SK-N-SH treated with all-trans-retinoic acid at 6 μM for 48 hours (cell line): ENCODE results near the gene TUT4.

Experiments
- ATAC-seq: fragments of 200-7000 bp; cut with Tn5 transposase; 3 replicates; pipeline ENCODE4 v1.9.1; 2020; ENCODE audit warnings: mild to moderate bottlenecking, moderate library complexity
- ARNTL ChIP-seq: fragments of 450-650 bp; formaldehyde crosslinking; IDR thresholded peaks from 2 replicates; pipeline ENCODE4 v1.5.0; 2020; ENCODE audit warnings: low read depth, mild to moderate bottlenecking, moderate library complexity, borderline replicate concordance
- BACH2 ChIP-seq: fragments of 250-450 bp; sonication (Bioruptor Pico); IDR thresholded peaks from 2 replicates; pipeline ENCODE4 v1.9.0; 2021; ENCODE audit warnings: mild to moderate bottlenecking, borderline replicate concordance
- CSDC2 ChIP-seq: fragments of 250-450 bp; sonication (Bioruptor Pico); IDR thresholded peaks from 2 replicates; pipeline ENCODE4 v1.5.0; 2020; ENCODE audit warnings: mild to moderate bottlenecking, moderate library complexity
- ESRRG ChIP-seq: fragments of 250-450 bp; sonication (Bioruptor Pico); IDR thresholded peaks from 2 replicates; pipeline ENCODE4 v1.6.1; 2021; ENCODE audit warnings: mild to moderate bottlenecking
- GLIS3 ChIP-seq: fragments of 250-450 bp; sonication (Bioruptor Pico); IDR thresholded peaks from 2 replicates; pipeline ENCODE4 v1.5.0; 2020; ENCODE audit warnings: mild to moderate bottlenecking, moderate library complexity
- ISL1 ChIP-seq: fragments of 250-450 bp; sonication (Bioruptor Pico); IDR thresholded peaks from 2 replicates; pipeline ENCODE4 v2.1.2; 2022; ENCODE audit warnings: mild to moderate bottlenecking, moderate library complexity
- OSR1 ChIP-seq: fragments of 250-450 bp; sonication (Bioruptor Pico); IDR thresholded peaks from 2 replicates; pipeline ENCODE4 v1.8.0; 2022; ENCODE audit warnings: moderate library complexity, mild to moderate bottlenecking, inconsistent platforms
- PPARA ChIP-seq: fragments of 250-450 bp; sonication (Bioruptor Pico); IDR thresholded peaks from 2 replicates; pipeline ENCODE4 v1.5.0; 2020; ENCODE audit warnings: mild to moderate bottlenecking, borderline replicate concordance
- RARB ChIP-seq: fragments of 250-450 bp; sonication (Bioruptor Pico); IDR thresholded peaks from 2 replicates; pipeline ENCODE4 v1.8.0; 2021; ENCODE audit warnings: mild to moderate bottlenecking, moderate library complexity
- SNAI2 ChIP-seq: fragments of 250-450 bp; sonication (Bioruptor Pico); IDR thresholded peaks from 2 replicates; pipeline ENCODE4 v1.5.0; 2020; ENCODE audit warnings: mild to moderate bottlenecking, moderate library complexity
- TCF4 ChIP-seq: fragments of 250-450 bp; sonication (Bioruptor Pico); IDR thresholded peaks from 2 replicates; pipeline ENCODE4 v1.8.0; 2021; ENCODE audit warnings: mild to moderate bottlenecking, moderate library complexity, borderline replicate concordance
- TOX ChIP-seq: fragments of 250-450 bp; sonication (Bioruptor Pico); IDR thresholded peaks from 2 replicates; pipeline ENCODE4 v1.8.0; 2021; ENCODE audit warnings: mild to moderate bottlenecking, moderate library complexity, borderline replicate concordance
- ZC3H10 ChIP-seq: fragments of 250-450 bp; sonication (Bioruptor Pico); IDR thresholded peaks from 2 replicates; pipeline ENCODE4 v1.5.1; 2021; ENCODE audit warnings: mild to moderate bottlenecking, moderate library complexity
- ZFP3 ChIP-seq: fragments of 250-450 bp; sonication (Bioruptor Pico); IDR thresholded peaks from 2 replicates; pipeline ENCODE4 v1.5.0; 2020; ENCODE audit warnings: mild to moderate bottlenecking, moderate library complexity
- ZNF565 ChIP-seq: fragments of 450-650 bp; formaldehyde crosslinking; conservative IDR thresholded peaks from 2 replicates; pipeline ENCODE4 v1.5.0; 2020; ENCODE audit warnings: low read depth, mild to moderate bottlenecking, moderate library complexity
- ZNF70 ChIP-seq: fragments of 450-650 bp; formaldehyde crosslinking; IDR thresholded peaks from 2 replicates; pipeline ENCODE4 v1.5.0; 2020; ENCODE audit warnings: mild to moderate bottlenecking, moderate library complexity
- ZNF8 ChIP-seq: fragments of 450-650 bp; formaldehyde crosslinking; IDR thresholded peaks from 2 replicates; pipeline ENCODE4 v1.5.0; 2020; ENCODE audit warnings: mild to moderate bottlenecking, moderate library complexity
- TF ChIP-seq, protein P1 (sequence below): fragments of 250-450 bp; sonication (Bioruptor Pico); IDR thresholded peaks from 2 replicates; pipeline ENCODE4 v1.5.1; 2020; ENCODE audit warnings: low read depth, mild to moderate bottlenecking, moderate library complexity
- TF ChIP-seq, protein P2 (sequence below): fragments of 250-450 bp; sonication (Bioruptor Pico); IDR thresholded peaks from 2 replicates; pipeline ENCODE4 v1.8.0; 2020; ENCODE audit warnings: mild to moderate bottlenecking, moderate library complexity, borderline replicate concordance
- TF ChIP-seq, protein P3 (sequence below): fragments of 250-450 bp; sonication (Bioruptor Pico); IDR thresholded peaks from 2 replicates; pipeline ENCODE4 v1.5.1; 2021; ENCODE audit warnings: mild to moderate bottlenecking, moderate library complexity
- TF ChIP-seq, protein P4 (sequence below): fragments of 250-450 bp; sonication (Bioruptor Pico); IDR thresholded peaks from 2 replicates; pipeline ENCODE4 v1.8.0; 2021; ENCODE audit warnings: low read depth, mild to moderate bottlenecking, moderate library complexity, borderline replicate concordance

Gene TUT4

DNA sequence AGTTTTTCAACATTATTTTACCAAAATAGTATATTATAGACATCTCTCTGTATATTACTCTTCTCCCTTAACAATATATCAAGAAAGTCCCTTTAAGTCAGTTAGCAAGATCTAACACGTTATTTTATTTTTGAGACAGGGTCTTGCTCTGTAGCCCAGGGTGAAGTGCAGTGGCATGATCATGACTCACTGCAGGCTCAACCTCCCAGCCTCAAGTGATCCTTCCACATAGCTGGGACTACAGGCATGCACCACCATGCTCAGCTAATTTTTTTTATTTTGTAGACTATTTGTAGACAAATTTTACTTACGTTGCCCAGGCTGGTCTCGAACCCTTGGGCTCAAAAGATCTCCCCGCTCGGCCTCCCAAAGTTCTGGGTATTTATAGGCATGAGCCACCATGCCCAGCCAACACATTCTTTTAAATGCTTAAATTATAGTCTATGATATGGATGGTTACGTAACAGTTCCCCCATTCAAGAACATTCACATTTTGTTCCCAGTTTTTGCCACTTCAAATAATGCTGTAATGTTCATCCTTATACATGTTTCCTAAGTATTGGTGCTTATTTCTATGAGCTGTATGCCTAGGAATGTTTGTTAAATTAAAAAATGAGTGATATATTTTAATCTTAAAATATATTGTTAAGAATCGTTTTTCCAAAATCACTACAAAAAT is 70.4 kb downstream of the TUT4 start:
- no peak for TF ChIP-seq ISL1
- no peak for TF ChIP-seq GLIS3 (CRISPR knock-in tag)
- no peak for TF ChIP-seq TOX (CRISPR knock-in tag)
- no peak for TF ChIP-seq ZNF565
- TF ChIP-seq ARNTL: no peak
- TF ChIP-seq TCF4 (CRISPR knock-in tag): no peak
- TF ChIP-seq, protein P1, sequence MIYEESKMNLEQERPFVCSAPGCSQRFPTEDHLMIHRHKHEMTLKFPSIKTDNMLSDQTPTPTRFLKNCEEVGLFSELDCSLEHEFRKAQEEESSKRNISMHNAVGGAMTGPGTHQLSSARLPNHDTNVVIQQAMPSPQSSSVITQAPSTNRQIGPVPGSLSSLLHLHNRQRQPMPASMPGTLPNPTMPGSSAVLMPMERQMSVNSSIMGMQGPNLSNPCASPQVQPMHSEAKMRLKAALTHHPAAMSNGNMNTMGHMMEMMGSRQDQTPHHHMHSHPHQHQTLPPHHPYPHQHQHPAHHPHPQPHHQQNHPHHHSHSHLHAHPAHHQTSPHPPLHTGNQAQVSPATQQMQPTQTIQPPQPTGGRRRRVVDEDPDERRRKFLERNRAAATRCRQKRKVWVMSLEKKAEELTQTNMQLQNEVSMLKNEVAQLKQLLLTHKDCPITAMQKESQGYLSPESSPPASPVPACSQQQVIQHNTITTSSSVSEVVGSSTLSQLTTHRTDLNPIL (CRISPR knock-in tag): no peak
- TF ChIP-seq, protein P2, sequence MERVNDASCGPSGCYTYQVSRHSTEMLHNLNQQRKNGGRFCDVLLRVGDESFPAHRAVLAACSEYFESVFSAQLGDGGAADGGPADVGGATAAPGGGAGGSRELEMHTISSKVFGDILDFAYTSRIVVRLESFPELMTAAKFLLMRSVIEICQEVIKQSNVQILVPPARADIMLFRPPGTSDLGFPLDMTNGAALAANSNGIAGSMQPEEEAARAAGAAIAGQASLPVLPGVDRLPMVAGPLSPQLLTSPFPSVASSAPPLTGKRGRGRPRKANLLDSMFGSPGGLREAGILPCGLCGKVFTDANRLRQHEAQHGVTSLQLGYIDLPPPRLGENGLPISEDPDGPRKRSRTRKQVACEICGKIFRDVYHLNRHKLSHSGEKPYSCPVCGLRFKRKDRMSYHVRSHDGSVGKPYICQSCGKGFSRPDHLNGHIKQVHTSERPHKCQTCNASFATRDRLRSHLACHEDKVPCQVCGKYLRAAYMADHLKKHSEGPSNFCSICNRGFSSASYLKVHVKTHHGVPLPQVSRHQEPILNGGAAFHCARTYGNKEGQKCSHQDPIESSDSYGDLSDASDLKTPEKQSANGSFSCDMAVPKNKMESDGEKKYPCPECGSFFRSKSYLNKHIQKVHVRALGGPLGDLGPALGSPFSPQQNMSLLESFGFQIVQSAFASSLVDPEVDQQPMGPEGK: no peak
- no peak for TF ChIP-seq ZNF70
- TF ChIP-seq PPARA (CRISPR knock-in tag): no peak
- TF ChIP-seq BACH2 (CRISPR knock-in tag): no peak
- TF ChIP-seq CSDC2 (CRISPR knock-in tag): no peak
- TF ChIP-seq RARB: no peak
- no peak for ATAC-seq

DNA sequence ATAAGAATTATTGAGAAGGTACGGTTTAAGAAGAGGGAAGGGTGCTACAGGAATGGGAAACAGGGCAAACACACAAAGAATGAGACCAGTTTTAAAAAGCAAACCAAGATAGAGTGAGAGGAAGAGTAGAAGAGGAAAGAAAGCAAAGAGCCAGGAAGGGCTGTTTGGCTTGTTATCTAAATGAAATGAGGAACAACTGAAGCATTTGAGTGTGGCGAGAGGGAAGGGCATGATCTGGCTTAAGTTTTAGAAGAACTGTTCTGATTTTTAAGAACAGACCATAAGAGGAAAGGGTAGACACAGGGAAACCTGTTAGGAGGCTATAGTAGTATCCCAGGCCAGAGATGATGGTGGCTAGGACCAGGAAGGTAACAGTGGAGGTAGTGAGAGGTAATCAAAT is 73.8 kb downstream of the TUT4 start:
- ATAC-seq: no peak
- no peak for TF ChIP-seq ZNF8 (CRISPR knock-in tag)
- TF ChIP-seq, protein P3, sequence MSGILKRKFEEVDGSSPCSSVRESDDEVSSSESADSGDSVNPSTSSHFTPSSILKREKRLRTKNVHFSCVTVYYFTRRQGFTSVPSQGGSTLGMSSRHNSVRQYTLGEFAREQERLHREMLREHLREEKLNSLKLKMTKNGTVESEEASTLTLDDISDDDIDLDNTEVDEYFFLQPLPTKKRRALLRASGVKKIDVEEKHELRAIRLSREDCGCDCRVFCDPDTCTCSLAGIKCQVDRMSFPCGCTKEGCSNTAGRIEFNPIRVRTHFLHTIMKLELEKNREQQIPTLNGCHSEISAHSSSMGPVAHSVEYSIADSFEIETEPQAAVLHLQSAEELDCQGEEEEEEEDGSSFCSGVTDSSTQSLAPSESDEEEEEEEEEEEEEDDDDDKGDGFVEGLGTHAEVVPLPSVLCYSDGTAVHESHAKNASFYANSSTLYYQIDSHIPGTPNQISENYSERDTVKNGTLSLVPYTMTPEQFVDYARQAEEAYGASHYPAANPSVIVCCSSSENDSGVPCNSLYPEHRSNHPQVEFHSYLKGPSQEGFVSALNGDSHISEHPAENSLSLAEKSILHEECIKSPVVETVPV: no peak

DNA sequence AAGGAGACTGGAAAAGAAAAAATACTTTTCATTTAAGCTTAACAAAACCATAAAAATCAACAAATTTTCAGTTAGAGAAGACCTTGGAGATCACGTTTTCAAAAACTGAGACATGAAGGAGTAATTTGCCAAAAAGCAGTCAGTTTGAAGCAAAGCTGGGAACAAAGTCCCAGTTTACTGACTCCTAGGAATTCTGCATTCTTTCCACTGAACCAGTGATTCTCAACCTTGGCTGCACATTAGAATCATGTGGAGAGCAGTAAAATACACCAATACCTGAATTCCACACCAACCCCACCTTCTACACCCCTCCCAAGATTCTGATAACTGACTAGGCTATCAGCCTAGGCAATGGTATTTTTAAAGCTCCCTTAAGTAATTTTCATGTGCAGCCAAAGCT is 75.0 kb downstream of the TUT4 start:
- no peak for TF ChIP-seq SNAI2
- no peak for ATAC-seq

DNA sequence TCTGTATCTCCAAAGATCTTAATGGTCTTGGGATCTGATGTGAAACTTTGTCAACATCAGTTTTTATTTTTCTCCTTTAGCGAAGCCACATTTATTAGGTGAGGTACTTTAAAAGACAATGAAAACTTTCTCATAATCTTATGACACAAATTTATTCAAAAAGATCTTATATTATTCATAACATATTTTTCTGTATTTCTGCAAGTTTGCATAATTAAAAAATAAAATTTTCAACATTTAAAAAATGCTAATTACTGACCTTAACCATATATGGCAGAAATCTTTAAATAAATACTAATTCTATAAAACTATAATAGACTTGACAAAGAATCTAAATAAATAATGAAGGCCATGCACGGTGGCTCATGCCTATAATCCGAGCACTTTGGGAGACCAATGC is 75.9 kb downstream of the TUT4 start:
- TF ChIP-seq CSDC2 (CRISPR knock-in tag): no peak
- no peak for TF ChIP-seq SNAI2
- TF ChIP-seq, protein P2: no peak
- TF ChIP-seq OSR1: no peak
- TF ChIP-seq ZNF70: no peak
- no peak for TF ChIP-seq ZC3H10
- TF ChIP-seq GLIS3 (CRISPR knock-in tag): no peak
- TF ChIP-seq TCF4 (CRISPR knock-in tag): no peak
- TF ChIP-seq PPARA (CRISPR knock-in tag): no peak
- TF ChIP-seq ZNF565: no peak
- TF ChIP-seq RARB: no peak
- TF ChIP-seq, protein P3: no peak
- TF ChIP-seq, all 23 proteins: peak for 0
- no peak for ATAC-seq

DNA sequence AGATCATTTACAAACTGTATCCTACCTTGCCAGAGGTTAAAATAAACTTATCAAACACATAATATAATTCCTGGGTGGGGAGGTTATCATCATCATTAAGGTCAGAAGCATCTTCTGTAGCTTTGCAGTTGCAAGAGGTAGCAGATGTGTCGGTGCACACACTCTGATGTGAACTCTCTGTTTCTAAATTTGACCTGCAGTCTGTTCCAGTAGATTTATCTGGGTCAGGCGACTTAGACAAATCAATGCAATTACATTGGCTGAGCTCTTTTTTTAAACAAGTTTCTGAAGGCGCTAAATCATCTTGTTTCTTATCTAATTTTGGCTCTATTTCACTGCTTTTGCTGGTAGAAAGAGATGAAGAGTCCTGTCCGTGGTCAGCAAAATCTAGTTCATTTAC is 78.1 kb downstream of the TUT4 start:
- no peak for ATAC-seq
- no peak for TF ChIP-seq ARNTL
- TF ChIP-seq, protein P3: no peak
- no peak for TF ChIP-seq ZFP3 (CRISPR knock-in tag)
- no peak for TF ChIP-seq ISL1
- TF ChIP-seq ZNF565: no peak
- no peak for TF ChIP-seq ESRRG (CRISPR knock-in tag)
- no peak for TF ChIP-seq GLIS3 (CRISPR knock-in tag)
- TF ChIP-seq ZNF8 (CRISPR knock-in tag): no peak
- no peak for TF ChIP-seq OSR1
- no peak for TF ChIP-seq ZNF70
- TF ChIP-seq SNAI2: no peak
- TF ChIP-seq, protein P1 (CRISPR knock-in tag): no peak
- no peak for TF ChIP-seq ZC3H10
- TF ChIP-seq, protein P4, sequence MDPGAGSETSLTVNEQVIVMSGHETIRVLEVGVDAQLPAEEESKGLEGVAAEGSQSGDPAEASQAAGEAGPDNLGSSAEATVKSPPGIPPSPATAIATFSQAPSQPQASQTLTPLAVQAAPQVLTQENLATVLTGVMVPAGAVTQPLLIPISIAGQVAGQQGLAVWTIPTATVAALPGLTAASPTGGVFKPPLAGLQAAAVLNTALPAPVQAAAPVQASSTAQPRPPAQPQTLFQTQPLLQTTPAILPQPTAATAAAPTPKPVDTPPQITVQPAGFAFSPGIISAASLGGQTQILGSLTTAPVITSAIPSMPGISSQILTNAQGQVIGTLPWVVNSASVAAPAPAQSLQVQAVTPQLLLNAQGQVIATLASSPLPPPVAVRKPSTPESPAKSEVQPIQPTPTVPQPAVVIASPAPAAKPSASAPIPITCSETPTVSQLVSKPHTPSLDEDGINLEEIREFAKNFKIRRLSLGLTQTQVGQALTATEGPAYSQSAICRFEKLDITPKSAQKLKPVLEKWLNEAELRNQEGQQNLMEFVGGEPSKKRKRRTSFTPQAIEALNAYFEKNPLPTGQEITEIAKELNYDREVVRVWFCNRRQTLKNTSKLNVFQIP (CRISPR knock-in tag): no peak
- no peak for TF ChIP-seq BACH2 (CRISPR knock-in tag)
